HG03025 (cell line): ENCODE data around the gene DDIT4L.
"Not testable (repeated sequence)": the region's sequence is repeated elsewhere in the genome, so short reads cannot be mapped to it uniquely, and the experiment has no call there.

ENCODE experiments used
- ATAC-seq: cut with Tn5 transposase; IDR thresholded peaks from one replicate; pipeline ENCODE4 v1.9.1; 2021; ENCODE audit warnings: mild to moderate bottlenecking, moderate library complexity; ENCODE audit not compliant: unreplicated experiment, low FRiP score

DDIT4L gene

GRCh38 chr4:100168521-100168920, 21.7 kb downstream of the DDIT4L start:
- no peak for ATAC-seq

GRCh38 chr4:100166297-100167039, 23.8 kb downstream of the DDIT4L start:
- ATAC-seq, result no peak

- no peak for ATAC-seq
These were observed 24.5 kb downstream of the DDIT4L start for GRCh38 chr4:100165809-100166208.

GRCh38 chr4:100164808-100165760, 25.2 kb downstream of the DDIT4L start:
- no peak for ATAC-seq

- peak; percentile 67 for ATAC-seq
These were observed 28.1 kb downstream of the DDIT4L start for GRCh38 chr4:100162027-100162685.

GRCh38 chr4:100149190-100149589, 41.1 kb downstream of the DDIT4L start:
- ATAC-seq, result no peak

- ATAC-seq, result no peak
These were observed 42.6 kb downstream of the DDIT4L start for GRCh38 chr4:100147684-100148083.

GRCh38 chr4:100147198-100147597, 43.1 kb downstream of the DDIT4L start:
- ATAC-seq, result no peak

- ATAC-seq, result no peak
These were observed 43.5 kb downstream of the DDIT4L start for GRCh38 chr4:100146756-100147155.

- ATAC-seq, result not testable (repeated sequence)
These were observed 52.9 kb downstream of the DDIT4L start for GRCh38 chr4:100137320-100137719.
